Colonic mucosa (tissue), 4 donors: ENCODE results near the gene RIOK1. TPM values are rescaled to one million over a fixed set of nuclear protein-coding genes. Genes with fewer than 3 reads are reported as not detected.
A peak's percentile ranks its signal among the peaks of the same experiment; 100 is the strongest.
"Not testable (repeated sequence)": the region's sequence is repeated elsewhere in the genome, so short reads cannot be mapped to it uniquely, and the experiment has no call there.

ENCODE experiments used
- DNase-seq: peaks from one replicate; pipeline ENCODE4 v3.0.0-alpha.2; 2020
- H3K27ac ChIP-seq: fragments of 200-600 bp; one replicate; pipeline ENCODE4 v1.8.0; 2021
- H3K27me3 ChIP-seq: fragments of 200-600 bp; one replicate; pipeline ENCODE4 v1.8.0; 2021
- H3K36me3 ChIP-seq: fragments of 200-600 bp; one replicate; pipeline ENCODE4 v1.8.0; 2021
- H3K4me1 ChIP-seq: fragments of 200-600 bp; one replicate; pipeline ENCODE4 v1.8.0; 2021; ENCODE audit warnings: mild to moderate bottlenecking
- H3K4me3 ChIP-seq: fragments of 200-600 bp; one replicate; pipeline ENCODE4 v1.8.0; 2021
- H3K9ac ChIP-seq, 2 donors: one replicate each; pipeline ENCODE4 v1.7.0; 2013; ENCODE audit warnings: control low read depth in 2 of 2, low read depth in 2 of 2, low read length in 2 of 2
- H3K9me3 ChIP-seq: fragments of 200-600 bp; one replicate; pipeline ENCODE4 v1.8.0; 2021
- intact Hi-C: fragments of 100-400 bp; cut with DNase I; formaldehyde crosslinking; loops from one replicate; pipeline ENCODE4 v1.14.1; 2022
- total RNA-seq, 2 donors: library from RNA; stranded (reverse); fragmentation: NEBNext Ultra II Directional in 1 of 2; extraction: Animal tissue kit (Norgen Biotek cat#: 25700) in 1 of 2; gene quantifications; one replicate each; pipeline ENCODE4 v1.2.1, GENCODE V29; 2021
- TF ChIP-seq, protein P1 (sequence below): fragments of 200-600 bp; IDR thresholded peaks from one replicate; pipeline ENCODE4 v1.8.0; 2022; ENCODE audit warnings: antibody characterized with exemption, mild to moderate bottlenecking
- donor health status: healthy.
- donor health status: DM: no; HTN: no; CAD: no.
- donor health status: DM: no; HTN: no; CAD: no.

Gene RIOK1
- total RNA-seq, 2 donors from 2014 or later, result 16.6 to 16.9 TPM

DNA sequence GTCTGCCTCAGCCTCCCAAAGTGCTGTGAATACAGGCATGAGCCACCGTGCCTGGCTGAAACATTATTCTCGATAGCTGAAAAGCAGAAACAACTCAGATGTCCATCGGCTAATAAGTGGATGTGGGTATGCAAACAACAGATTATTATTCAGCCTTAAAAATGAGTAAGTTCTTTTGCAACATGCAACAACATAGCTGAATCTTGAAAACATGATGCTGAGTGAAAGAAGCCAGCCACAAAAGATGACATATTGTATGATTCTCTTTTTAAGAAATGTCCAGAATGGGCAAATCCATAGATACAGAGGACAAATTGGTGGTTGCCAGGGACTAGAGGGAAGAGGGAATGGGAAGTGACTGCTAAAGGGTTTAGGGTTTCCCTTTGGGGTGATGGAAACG lies 61.7 kb downstream of the RIOK1 start:
- Histone ChIP-seq H3K27me3 (no peaks in the 10 kb centered on the region), H3K9ac (no peak overlapping the region), H3K4me3 (no peak overlapping the region), H3K36me3 (no peaks in the 10 kb centered on the region), H3K9me3 (no peaks in the 10 kb centered on the region), H3K27ac (no peak overlapping the region), H3K4me1 (no peaks in the 10 kb centered on the region)
- DNase-seq, result no peak
- intact Hi-C loops, result no loop called here
- TF ChIP-seq, protein P1, sequence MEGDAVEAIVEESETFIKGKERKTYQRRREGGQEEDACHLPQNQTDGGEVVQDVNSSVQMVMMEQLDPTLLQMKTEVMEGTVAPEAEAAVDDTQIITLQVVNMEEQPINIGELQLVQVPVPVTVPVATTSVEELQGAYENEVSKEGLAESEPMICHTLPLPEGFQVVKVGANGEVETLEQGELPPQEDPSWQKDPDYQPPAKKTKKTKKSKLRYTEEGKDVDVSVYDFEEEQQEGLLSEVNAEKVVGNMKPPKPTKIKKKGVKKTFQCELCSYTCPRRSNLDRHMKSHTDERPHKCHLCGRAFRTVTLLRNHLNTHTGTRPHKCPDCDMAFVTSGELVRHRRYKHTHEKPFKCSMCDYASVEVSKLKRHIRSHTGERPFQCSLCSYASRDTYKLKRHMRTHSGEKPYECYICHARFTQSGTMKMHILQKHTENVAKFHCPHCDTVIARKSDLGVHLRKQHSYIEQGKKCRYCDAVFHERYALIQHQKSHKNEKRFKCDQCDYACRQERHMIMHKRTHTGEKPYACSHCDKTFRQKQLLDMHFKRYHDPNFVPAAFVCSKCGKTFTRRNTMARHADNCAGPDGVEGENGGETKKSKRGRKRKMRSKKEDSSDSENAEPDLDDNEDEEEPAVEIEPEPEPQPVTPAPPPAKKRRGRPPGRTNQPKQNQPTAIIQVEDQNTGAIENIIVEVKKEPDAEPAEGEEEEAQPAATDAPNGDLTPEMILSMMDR, result no peak

DNA sequence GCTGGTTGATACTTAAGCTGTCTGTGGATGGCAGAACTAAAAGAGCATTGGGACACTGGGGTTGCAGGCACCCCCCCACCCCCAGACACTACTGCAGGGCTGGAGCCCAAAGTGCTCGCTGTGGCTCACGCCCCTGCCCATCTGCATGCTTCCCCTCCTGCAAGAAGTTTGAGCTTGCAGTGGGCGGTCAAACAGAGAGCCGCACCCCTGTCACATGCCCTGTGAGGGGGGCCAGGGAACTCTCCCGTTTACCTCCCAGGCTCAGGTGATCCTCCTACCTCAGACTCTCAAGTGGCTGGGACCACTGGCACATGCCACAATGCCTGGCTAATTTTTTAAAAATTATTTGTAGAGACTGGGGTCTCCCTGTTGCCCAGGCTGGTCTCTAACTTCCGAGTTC lies 63.3 kb downstream of the RIOK1 start:
- intact Hi-C loops, result no loop called here
- Histone ChIP-seq H3K27me3 (no peaks in the 10 kb centered on the region), H3K9me3 (no peaks in the 10 kb centered on the region), H3K4me3 (no peak overlapping the region), H3K4me1 (no peaks in the 10 kb centered on the region), H3K9ac (no peak overlapping the region), H3K27ac (no peak overlapping the region), H3K36me3 (no peaks in the 10 kb centered on the region)
- no peak for DNase-seq
- TF ChIP-seq, protein P1, result no peak

- no peak overlapping the region for H3K9ac ChIP-seq
- no peaks in the 10 kb centered on the region for H3K9me3 ChIP-seq
- no peak overlapping the region for H3K4me3 ChIP-seq
- H3K4me1 ChIP-seq, result no peaks in the 10 kb centered on the region
- intact Hi-C loops, result no loop called here
- DNase-seq, result no peak
- no peaks in the 10 kb centered on the region for H3K36me3 ChIP-seq
- H3K27ac ChIP-seq, result no peak overlapping the region
- H3K27me3 ChIP-seq, result no peaks in the 10 kb centered on the region
- TF ChIP-seq, protein P1, result no peak
These were observed 65.2 kb downstream of the RIOK1 start for GRCh38 chr6:7454696-7455358.

DNA sequence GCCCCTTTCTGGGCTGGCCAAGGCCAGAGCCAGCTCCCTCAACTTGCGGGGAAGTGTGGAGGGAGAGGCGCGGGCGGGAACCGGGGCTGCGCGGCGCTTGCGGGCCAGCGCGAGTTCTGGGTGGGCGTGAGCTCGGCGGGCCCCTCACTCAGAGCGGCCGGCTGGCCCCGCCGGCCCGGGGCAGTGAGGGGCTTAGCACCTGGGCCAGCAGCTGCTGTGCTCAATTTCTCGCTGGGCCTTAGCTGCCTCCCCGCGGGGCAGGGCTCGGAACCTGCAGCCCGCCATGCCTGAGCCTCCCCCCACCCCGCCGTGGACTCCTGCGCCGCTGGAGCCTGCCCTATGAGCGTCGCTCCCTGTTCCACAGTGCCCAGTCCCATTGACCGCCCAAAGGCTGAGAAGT lies 66.7 kb downstream of the RIOK1 start:
- H3K9ac ChIP-seq, H3K9me3 ChIP-seq, DNase-seq, H3K27me3 ChIP-seq, H3K36me3 ChIP-seq, H3K4me1 ChIP-seq, intact Hi-C loops, H3K27ac ChIP-seq, H3K4me3 ChIP-seq: not testable (repeated sequence)

- Histone ChIP-seq H3K27me3 (no peaks in the 10 kb centered on the region), H3K4me1 (no peaks in the 10 kb centered on the region), H3K27ac (no peak overlapping the region), H3K36me3 (no peaks in the 10 kb centered on the region), H3K9me3 (no peaks in the 10 kb centered on the region), H3K4me3 (no peak overlapping the region), H3K9ac (no peak overlapping the region)
- TF ChIP-seq, protein P1, result no peak
- DNase-seq, result no peak
- intact Hi-C loops, result no loop called here
These were observed 71.8 kb downstream of the RIOK1 start for GRCh38 chr6:7461416-7461815.

DNA sequence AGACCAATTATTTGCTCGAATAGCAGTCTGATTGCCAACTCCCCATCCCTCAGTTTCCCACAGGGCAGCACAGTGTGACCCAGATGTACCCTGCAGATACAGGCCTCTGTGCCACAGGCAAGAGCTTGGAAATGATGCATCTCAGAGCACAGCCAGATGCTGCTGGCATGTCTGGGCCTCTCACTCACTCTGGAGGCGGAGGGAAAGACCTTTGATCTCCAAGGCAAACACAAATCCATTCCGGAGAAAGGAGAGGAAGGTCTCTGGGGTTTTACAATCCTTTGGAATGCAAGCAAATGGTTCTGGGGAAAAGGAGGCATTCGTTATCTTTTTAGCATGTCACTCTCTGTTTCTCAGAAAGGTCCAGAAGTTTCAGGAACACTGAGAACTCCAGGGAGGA lies 74.2 kb downstream of the RIOK1 start:
- TF ChIP-seq, protein P1, result no peak
- DNase-seq, result peak; percentile 72
- Histone ChIP-seq H3K36me3 (no peaks in the 10 kb centered on the region), H3K4me1 (no peaks in the 10 kb centered on the region), H3K27me3 (no peaks in the 10 kb centered on the region), H3K9ac (no peak overlapping the region), H3K9me3 (no peaks in the 10 kb centered on the region), H3K27ac (no peak overlapping the region), H3K4me3 (no peak overlapping the region)
- intact Hi-C loops, result no loop called here
